Kidney capillary endothelial cell (primary cell): ENCODE measurements around the gene MKRN1.
"Not testable (repeated sequence)": the region's sequence is repeated elsewhere in the genome, so short reads cannot be mapped to it uniquely, and the experiment has no call there.

Experiments
- DNase-seq: peaks from one replicate; pipeline ENCODE4 v3.0.0-alpha.2; 2018; ENCODE audit warnings: low spot score

The MKRN1 gene

GRCh38 chr7:140484951-140485499 lies 5.7 kb upstream of the MKRN1 start:
- DNase-seq: no peak

GRCh38 chr7:140484479-140484878 lies 5.2 kb upstream of the MKRN1 start:
- no peak for DNase-seq

- no peak for DNase-seq
Observed at GRCh38 chr7:140479739-140480084, 407 bp upstream of the MKRN1 start.

GRCh38 chr7:140478246-140479061 lies 851 bp downstream of the MKRN1 start:
- DNase-seq: peak; percentile 35

GRCh38 chr7:140476698-140477261 lies 2.5 kb downstream of the MKRN1 start:
- DNase-seq: no peak

- peak; percentile 45 for DNase-seq
Observed at GRCh38 chr7:140475747-140476333, 3.5 kb downstream of the MKRN1 start.

GRCh38 chr7:140463111-140463510 lies 16.2 kb downstream of the MKRN1 start:
- DNase-seq: no peak

- DNase-seq: no peak
Observed at GRCh38 chr7:140458916-140459315, 20.4 kb downstream of the MKRN1 start.

GRCh38 chr7:140458201-140458600 lies 21.1 kb downstream of the MKRN1 start:
- no peak for DNase-seq

GRCh38 chr7:140456551-140457051 lies 22.7 kb downstream of the MKRN1 start:
- no peak for DNase-seq

- DNase-seq: no peak
Observed at GRCh38 chr7:140455743-140456142, 23.6 kb downstream of the MKRN1 start.

GRCh38 chr7:140454657-140455015 lies 24.7 kb downstream of the MKRN1 start:
- no peak for DNase-seq

- DNase-seq: not testable (repeated sequence)
Observed at GRCh38 chr7:140453785-140454656, 25.3 kb downstream of the MKRN1 start.

- DNase-seq: no peak
Observed at GRCh38 chr7:140453273-140453672, 26.0 kb downstream of the MKRN1 start.

GRCh38 chr7:140451716-140452115 lies 27.6 kb downstream of the MKRN1 start:
- no peak for DNase-seq

GRCh38 chr7:140448781-140449480 lies 30.4 kb downstream of the MKRN1 start:
- DNase-seq: no peak

GRCh38 chr7:140447841-140448240 lies 31.5 kb downstream of the MKRN1 start:
- DNase-seq: no peak

GRCh38 chr7:140446467-140446866 lies 32.8 kb downstream of the MKRN1 start:
- DNase-seq: no peak

- no peak for DNase-seq
Observed at GRCh38 chr7:140441519-140441918, 37.8 kb downstream of the MKRN1 start.

GRCh38 chr7:140440593-140440992 lies 38.7 kb downstream of the MKRN1 start:
- DNase-seq: peak; percentile 16

GRCh38 chr7:140439359-140439758 lies 39.9 kb downstream of the MKRN1 start:
- DNase-seq: no peak
